DMS79 treated with DMSO at 0.1 percent for 48 hours (cell line): Measurements from ENCODE around the gene KLK7.

Source experiments
- DNase-seq: peaks from one replicate; lab custom pipeline; 2025; lab: John Stamatoyannopoulos, UW

KLK7 gene

DNA sequence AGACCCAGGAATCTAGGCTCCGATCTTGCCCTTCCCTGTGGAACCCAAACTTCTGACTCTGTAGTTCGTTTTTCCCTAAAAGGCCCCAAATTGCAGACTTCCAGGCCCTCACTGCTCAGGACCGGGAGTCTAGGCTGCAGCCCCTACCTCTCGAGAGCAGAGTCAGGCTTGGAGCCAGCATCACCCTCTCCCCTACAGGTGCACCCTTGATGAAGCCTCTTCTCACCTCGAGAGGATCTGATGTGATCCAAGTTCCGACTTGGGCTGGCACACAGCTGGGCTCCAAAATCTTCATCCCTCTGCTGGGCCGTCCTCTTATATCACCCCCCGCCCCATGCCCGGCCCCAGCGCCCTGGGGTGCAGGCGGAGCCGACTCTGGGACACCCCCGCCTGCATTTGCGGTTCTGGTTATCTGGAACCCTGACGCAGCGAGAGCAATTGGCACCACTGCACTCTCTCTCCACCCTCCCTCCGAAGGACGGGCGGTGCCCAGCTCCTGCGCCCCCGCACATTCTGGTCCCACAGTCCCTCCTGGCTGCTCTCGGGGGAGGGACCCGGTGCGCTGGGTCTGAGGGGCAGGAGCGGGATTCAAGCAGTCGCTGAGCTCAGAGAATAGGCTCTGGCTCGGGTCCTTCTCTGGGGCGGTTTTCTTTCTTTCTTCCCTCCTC is at the start of gene KLK7:
Gene KLK7 (minus strand): TSS at position 293 of the 668 bp plus-strand sequence. CDS start 1,518 bp downstream, outside the sequence.
- no peak for DNase-seq

DNA sequence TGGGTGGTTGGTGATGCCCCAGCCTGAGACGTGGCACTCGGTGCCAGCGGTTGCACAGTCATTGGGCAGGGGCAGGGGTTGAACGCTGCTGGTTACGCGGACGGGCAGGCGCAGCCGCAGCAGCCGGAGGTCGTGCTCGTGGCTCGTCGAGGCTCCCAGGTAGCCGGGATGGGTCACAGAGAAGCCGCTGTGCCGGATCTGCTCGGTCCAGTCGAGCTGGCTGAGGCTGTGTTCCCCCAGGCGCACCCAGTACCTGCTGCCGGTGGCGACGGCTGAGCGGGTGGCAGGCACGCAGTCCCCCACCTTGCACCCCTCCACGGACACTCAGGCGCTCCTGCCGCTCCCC is 48.1 kb upstream of the KLK7 start:
- DNase-seq = no peak

DNA sequence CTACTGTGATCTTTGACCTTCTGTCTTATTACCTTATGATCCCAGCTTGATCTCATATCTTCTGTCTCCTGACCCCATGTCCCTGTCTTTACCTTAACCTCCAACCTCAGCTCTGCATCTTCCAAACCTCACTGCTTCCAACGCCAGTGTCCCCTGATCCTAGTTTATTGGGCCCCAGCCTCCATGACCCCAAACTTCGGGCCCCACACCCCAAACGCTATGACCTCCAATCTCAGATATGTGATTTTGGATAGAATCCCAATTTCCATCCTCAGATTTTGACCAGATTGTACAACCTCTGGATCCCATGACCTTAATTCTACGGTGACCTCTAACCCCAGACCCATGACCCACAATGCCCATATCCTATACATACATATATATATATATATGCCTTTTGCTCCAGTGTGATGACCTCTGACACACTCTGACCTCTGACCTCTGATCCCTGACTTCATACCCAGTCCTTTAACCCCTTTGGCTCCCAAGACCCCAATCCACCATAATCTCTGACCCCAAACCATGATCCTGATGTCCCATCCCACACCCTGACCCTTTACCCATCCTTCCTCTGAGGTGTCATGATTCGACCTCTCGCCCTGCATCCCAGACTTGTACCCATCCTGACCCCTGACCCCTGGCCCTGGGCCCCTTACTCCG is 47.6 kb upstream of the KLK7 start:
- no peak for DNase-seq

DNA sequence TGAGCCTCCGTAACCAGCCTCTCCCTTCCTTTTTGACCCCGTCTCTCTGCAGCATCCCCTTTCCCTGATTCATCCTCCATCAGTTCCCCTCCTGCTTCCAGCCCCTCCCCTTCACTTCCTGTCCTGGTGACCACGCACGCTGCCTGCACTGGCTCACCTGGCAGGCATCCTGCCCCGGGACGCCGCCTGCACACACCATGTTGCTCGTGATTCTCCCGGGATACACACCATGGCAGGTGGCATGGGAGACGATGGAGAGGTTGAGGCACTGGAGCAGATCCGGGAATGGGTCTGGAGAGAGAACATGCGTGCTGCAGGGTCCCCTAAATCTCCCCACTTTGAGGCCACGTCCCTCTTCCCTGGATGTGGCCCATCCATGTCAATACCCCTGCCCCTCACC is 46.9 kb upstream of the KLK7 start:
- no peak for DNase-seq

DNA sequence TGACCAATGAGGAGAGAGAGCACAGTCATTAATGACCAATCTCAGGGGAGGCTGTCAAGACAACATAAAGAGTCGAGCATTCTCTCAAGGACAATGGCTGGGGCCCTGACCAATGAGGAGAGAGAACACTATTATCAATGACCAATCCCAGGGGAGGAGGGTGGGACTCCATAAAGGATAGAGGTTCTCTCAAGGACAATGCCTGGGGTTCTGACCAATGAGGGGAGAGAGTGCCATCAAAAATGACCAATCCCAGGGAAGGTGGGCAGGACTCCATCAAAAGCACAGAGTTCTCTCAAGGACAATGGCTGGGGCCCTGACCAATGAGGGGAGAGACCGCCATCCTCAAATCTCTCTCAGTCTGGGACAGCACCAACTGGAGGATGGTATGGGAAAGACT is 46.0 kb upstream of the KLK7 start:
- no peak for DNase-seq

DNA sequence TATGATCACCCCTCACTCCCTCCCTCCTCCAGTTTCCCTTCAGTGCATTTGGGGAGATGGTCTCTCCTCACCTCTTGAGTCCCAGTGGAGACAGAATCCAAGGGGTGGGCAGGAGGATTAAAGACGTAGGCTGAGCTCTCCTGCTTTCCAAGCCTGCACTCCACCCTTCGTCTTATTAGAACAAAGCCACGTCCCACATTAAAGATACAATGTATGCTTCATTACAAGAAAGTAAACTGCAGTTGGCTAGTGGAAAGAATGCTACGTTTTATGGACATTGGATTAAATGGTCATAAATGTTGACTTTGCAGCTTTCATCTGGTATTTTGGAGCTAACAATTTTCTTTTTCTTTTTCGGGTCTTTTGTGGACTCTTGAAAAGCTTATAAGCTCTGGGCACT is 44.2 kb upstream of the KLK7 start:
- DNase-seq = no peak

DNA sequence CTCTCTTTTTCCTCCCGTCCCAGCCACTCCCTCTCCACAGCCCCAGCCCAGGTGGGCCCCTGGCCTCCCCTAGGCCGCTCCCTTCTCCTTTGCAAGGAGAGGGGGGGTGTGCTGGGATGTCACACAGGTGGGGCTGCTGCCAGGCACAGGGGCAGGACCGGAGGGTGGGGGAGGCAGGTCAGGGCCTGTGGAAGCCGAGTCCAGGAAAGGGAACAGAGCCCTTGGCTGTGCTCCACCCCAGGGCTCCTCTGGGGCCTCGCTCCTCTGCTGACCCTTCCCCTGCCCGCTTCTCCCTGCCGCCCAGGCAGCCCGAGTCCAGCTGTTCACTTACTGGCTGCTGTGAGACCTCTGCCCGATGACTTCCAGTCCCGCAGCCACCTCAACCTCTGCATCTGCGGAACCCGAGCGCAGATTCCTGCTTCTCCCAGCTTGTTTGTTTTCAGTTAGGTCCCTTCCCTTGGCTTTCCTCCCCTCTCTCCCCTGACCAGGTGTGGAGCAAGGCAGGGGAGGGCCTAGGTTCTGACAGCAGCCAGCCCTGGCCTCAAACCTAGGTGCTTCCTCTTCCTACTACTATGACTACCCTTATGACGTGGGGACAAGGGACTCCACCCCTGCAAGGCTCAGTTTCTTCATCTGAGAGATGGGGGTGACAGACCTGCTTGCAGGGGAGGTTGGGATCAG is 43.5 kb upstream of the KLK7 start:
- DNase-seq = peak; percentile 21

DNA sequence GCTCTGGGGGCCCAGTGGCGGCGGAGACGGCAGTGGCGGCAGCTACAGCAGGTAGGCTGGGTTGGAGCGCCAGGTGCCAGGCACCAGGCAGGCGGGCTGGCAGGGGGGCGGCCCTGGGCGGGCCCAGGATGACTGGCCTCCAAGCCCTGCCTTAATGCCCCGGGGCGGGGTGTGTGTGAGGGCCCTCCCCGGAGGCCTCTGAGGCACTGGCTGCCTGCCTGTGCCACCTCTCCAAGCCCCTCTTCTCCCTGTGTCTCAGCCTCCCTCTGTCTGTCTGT is 42.8 kb upstream of the KLK7 start, which contains the start of gene KLK11:
Gene KLK11 (minus strand): TSS at position 63 of the 278 bp plus-strand sequence. CDS start 985 bp downstream, outside the sequence.
- peak; percentile 44 for DNase-seq

DNA sequence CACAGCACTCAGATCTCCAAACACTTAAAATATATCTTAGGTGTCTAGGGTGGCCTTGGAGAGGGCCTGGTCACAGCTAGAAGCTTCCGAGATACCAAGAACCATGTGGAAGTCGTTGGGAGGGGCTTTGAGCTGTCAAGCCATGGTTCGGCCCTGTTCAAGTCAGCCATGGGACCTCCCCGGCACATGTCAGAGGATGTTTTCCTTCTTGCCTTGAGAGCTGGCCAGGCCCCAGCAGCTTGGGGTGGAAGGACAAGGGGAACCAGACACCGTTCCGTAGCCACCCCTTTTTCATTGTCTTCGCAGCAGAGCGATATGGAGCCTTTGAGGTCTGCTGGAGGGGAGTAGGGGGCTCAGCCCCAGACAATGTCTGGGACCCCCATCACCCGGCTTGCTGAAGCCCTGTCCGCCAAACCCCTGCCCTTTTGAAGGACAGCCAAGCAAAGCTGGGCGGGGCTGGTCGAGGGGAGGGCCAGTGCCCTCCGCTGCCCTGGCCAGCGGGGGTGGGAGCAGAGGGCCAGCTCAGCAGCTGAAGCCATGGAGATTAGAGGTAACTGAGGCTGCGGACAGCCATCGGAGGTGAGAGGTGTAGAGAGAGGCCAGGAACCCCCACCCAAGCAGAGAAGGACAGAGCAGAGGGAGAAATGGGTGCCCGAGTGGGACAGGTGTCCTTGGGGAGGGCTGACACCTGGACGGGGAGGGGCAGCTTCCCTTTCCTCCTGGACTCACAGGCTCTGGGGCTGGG is 42.3 kb upstream of the KLK7 start:
- peak; percentile 11 for DNase-seq

DNA sequence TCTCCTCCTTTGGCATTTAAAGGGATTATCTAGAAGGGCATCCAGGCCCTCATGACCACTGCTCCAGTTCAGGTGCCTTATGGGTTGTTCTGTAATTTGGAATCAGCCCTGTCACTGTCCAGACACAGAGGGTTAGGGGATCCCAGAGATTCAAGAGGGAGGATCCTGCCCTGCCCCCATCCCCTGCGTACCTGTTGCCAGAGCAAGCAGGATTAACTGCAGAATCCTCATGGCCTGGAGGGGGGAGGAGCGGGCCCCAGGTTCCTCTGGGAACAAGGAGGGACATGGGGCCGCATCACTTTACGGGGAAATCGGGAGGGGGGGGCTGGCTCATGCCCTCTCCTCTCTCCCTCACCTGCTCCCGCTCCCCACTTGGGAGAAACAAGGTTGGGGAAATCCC is 41.7 kb upstream of the KLK7 start:
- DNase-seq = no peak

DNA sequence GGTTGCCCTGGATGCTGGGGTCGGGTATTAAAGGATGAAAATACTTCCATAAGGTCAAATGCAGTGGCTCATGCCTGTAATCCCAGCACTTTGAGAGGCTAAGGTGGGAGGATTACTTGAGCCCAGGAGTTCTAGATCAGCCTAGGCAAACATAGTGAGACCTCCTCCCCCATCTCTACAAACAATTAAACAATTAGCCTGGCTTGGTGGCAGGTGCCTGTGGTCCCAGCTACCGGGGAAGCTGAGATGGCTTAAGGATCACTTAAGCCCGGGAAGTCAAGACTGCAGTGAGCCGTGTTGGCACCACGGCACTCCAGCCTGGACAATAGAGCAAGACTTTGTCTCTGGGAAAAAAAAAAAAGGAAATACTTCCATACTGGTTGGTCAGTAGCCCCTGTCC is 41.2 kb upstream of the KLK7 start:
- DNase-seq = peak; percentile 60

DNA sequence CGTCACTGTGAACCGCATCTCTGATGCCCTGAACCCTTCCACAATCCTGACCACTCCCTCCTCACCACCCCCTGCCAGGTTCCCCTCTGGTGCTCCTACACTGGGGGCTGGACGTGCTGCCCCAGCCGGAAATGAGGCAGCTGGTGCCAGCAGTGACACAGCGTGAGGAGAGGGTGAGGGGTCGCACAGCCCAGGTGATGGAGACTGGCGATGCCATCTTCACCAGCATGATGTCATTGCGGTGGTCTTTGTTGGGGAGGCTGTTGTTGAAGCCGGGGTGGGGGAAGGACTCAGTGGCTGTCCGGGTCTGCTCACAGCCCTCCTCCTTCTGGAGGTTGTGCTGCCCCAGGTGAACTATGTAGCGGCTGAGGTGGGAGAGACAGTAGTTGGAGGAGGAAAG is 40.2 kb upstream of the KLK7 start:
- DNase-seq = no peak

DNA sequence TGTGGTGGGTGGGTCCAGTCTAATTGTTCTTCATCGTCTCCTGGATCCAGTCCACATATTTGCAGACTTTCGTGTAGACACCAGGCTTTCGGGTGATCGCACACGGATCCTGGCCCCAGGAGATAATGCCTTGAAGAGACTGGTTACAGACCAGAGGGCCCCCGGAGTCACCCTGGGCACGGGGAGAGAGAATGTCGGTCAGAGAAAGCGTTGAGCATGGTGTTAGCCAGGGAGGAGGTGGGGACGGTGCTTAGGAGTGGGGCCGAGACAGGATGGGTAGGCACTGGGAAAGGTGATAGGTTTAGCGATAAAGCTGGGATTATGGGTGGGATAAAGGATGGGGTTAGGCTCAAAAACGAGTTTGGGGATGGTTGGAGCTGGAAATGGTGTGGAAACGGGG is 38.8 kb upstream of the KLK7 start:
- DNase-seq = no peak

DNA sequence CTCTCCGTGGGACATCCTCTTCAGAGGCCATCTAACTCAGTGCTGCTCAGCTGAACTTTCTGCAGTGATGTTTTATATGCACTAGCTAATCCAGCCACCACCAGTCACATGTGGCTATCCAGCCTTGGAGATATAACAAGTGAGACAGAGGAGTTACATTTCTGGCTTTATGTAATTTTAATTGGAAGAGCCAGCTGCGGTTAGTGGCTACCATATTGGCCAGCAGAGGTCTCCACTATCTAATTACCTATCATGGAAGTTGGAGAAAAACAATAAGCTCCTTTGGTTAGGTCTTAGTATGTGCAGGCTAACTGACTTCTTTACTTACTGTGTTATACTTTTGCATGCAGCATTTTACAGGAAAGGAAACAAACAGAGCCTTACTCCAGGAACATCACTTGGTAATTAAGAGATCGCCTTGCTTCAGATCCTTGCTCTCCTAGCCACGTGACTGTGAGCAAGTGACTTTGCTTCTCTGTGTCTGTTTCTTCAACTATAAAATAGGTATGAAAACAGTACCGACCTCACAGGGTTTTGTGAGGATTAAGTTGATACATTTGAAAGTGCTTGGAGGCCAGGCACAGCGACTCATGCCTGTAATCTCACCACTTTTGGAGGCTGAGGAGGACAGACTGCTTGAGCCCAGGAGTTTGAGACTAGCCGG is 37.4 kb upstream of the KLK7 start:
- peak; percentile 60 for DNase-seq

DNA sequence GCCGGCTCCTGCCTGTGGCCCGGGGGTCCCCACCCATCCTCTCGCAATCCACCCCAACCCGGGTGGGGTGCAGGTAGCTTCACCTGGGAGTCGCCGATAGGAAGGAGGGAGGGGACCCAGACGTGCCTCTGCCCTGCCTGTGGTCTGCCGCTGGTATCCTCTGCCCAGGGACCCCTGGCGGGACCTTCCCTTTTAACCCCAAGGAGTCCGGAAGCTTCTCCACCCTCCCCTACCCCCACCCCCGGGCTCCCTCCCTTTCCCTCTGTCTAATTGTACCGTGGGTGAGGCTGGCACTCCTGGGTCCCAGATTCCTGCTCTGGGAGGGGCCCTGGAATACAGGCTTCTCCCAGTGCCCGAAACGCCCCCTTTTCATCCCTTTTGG is 35.8 kb upstream of the KLK7 start, which contains the start of gene KLK10:
Gene KLK10 (minus strand): TSS at position 166 of the 382 bp plus-strand sequence. CDS start 579 bp downstream, outside the sequence.
- DNase-seq = no peak

DNA sequence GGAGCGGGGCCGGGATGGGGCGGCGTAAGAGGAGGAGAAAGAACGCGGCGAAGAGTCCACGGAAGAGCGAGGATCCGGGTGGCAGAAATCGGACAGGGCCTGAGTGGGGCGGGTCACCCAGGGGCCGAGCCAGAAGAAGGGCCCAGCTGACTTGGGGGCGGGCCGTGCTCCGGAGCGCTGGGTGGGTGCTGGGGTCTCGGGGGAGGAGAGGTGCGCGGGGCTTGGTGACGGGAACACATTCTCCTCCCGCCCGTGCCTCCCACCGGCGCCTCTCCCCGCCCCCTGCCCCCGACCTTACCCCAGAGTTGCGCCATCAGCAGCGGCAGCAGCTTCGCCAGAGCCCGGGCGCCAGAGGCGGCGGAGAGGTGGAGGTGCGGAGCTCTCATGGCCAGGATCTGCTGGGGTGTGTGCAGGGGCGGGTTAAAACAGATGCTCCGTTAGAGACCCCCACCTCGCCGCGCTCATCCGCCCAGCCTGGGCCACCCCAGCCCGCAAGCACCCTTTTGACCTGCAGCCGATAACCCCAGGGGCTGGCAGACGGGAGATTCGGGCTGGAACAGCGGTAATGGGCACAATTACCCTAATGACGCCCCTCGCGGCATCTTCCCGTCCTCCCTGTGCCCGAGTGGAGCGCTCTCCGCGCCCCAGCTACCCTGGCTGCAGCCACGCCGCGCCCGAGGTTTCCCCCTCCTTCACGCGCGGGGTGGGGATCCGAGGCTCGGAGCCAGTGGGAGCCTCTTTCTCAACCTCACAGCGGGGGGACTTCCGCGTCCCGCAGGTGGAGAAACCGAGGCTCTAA is 35.2 kb upstream of the KLK7 start:
- DNase-seq = peak; percentile 23

DNA sequence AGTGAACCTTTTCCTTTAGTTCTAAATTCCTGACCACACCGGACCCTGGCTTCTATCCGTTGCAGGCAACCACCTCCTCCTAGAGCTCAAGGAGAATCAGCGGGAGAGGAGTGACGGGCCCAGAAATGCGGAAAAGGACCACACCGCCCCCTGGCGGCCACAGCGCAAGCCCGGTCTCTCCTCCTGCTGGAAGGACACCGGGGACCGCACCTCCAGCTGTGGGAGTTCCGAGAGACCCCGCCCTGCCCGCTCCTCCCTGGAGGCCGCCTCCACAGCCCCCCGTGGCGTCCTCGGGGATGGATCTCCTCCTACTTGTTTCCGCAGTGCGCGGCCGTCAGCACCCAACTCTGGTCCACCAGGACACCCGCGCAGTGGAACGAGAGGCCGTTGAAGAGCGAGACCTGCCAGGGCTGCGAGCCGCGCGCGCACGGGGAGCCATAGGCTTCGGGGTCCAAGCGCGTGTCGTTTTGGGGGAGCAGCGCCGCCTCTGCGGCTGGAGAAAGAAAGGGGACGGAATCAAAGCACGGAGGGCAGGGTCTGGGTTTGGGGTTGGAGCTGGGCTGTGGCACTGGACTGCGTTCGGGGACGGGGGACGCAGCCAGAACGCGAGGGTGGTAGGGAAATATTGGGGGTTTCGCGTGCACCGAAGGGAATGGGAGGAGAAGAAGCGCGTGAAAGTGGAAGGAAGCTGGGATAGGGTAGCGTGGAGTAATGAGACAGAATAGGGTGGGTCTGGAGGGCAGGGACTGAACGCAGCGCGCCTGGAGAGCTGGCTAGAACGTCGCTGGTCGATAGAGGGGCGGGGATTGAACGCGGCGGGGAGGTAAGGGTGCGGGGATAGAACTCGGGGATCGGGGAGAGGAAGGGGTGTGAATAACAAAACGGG is 33.3 kb upstream of the KLK7 start:
- DNase-seq = peak; percentile 55

DNA sequence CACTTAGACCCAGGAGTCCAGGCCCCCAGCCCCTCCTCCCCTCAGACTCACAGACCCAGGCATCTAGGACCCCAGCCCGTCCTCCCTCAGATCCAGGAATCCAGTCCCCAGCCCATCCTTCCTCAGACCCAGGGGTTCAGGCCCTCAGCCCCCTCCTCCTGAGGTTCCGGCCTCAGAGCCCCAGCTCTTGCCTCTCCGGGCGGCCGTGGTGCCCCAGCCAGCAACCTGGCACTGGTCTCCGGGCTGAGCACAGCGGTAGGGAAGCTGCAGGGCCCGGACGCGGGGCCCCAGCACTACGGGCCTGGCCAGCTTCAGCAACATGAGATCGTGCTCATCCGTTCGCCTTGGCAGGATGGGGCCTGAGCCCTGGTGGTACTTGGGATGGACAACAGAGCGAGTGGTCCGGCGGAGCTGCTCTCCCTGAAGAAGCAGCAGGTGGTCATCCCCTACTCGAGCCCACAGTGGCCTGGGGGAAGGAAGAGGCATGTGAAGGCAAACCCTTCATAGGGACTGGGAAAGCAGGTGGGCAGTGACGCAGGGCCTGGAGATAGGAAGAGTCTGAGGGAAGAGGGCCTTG is 32.1 kb upstream of the KLK7 start:
- DNase-seq = no peak

DNA sequence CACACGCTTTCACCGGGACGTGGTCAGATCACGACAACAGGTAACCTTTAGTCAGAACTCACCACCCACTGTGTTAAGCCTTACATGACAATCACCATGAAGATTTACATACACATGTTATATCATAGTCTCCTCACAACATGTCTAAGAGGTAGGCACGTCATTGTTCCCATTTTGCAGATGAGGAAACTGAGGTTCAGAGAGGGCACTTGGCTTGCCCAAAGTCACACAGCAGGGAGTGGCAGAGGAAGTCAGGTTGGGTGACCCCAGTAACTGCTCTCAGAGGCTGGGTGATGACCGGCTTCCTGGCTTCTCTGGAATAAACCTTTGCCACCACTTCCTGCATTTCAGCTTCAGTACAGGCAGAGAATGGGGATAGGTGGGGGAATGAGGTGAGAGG is 30.5 kb upstream of the KLK7 start:
- DNase-seq = no peak

DNA sequence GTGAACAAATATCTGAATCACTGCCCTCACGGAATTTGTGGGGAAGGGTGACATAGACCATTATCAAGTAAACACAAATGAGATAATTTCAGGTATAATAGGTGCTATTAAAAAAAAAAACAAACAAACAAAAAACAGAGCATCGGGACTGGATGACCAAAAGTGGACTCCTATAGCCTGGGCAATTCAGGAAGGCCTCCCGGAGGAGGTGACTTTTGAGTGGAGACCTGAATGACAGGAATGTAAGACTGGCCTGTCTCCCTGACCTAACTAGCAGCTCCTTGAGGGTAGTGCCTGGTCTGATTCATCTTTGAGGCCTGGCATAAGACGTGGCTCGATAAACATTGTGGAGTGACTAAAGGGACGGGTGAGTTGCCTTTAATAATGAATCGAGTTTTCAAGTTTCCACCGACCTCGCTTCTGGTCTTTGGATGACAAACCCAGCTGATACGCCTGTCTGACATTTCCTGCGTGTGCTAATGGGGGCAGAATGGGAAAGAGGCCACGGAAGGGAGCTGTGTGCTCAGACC is 29.0 kb upstream of the KLK7 start:
- no peak for DNase-seq
